Occipital lobe (tissue), 2 donors: ENCODE results near the gene PAEP. TPM values are rescaled to one million over a fixed set of nuclear protein-coding genes. Genes with fewer than 3 reads are reported as not detected.
"Not testable (repeated sequence)": the region's sequence is repeated elsewhere in the genome, so short reads cannot be mapped to it uniquely, and the experiment has no call there.

ENCODE experiments used
- DNase-seq: peaks from one replicate; lab custom pipeline; 2025; lab: John Stamatoyannopoulos, UW
- total RNA-seq: library from RNA; depleted of rRNA; stranded (reverse); fragments of >200 nt; gene quantifications from one replicate; pipeline ENCODE4 v1.2.3, GENCODE V29; 2014

PAEP gene
- not detected for total RNA-seq

- no peak for DNase-seq
Measured at GRCh38 chr9:135561391-135562234, at the start of gene PAEP. TSS of gene PAEP (plus strand) at chr9:135561756.

GRCh38 chr9:135512241-135512603 is 49.3 kb upstream of the PAEP start:
- DNase-seq, result no peak

- DNase-seq, result no peak
Measured at GRCh38 chr9:135512904-135513303, 48.7 kb upstream of the PAEP start.

- DNase-seq, result no peak
Measured at GRCh38 chr9:135513351-135513846, 48.2 kb upstream of the PAEP start.

- DNase-seq, result not testable (repeated sequence)
Measured at GRCh38 chr9:135513906-135514305, 47.6 kb upstream of the PAEP start.

GRCh38 chr9:135514342-135515082 is 47.0 kb upstream of the PAEP start:
- DNase-seq, result no peak

GRCh38 chr9:135515083-135515951 is 46.2 kb upstream of the PAEP start:
- DNase-seq, result no peak

- no peak for DNase-seq
Measured at GRCh38 chr9:135516132-135516860, 45.3 kb upstream of the PAEP start.

GRCh38 chr9:135517407-135517822 is 44.1 kb upstream of the PAEP start:
- no peak for DNase-seq

- no peak for DNase-seq
Measured at GRCh38 chr9:135519179-135519971, 42.2 kb upstream of the PAEP start.

- DNase-seq, result no peak
Measured at GRCh38 chr9:135520916-135521607, 40.5 kb upstream of the PAEP start, which contains the start of gene LCN1. TSS of gene LCN1 (plus strand) at chr9:135521440. CDS start at chr9:135521498, 58 bp downstream.

- DNase-seq, result no peak
Measured at GRCh38 chr9:135521608-135522095, 39.9 kb upstream of the PAEP start.

- no peak for DNase-seq
Measured at GRCh38 chr9:135522137-135522877, 39.2 kb upstream of the PAEP start.

- no peak for DNase-seq
Measured at GRCh38 chr9:135522931-135523330, 38.6 kb upstream of the PAEP start.

- no peak for DNase-seq
Measured at GRCh38 chr9:135523521-135524129, 37.9 kb upstream of the PAEP start.

GRCh38 chr9:135524130-135524861 is 37.3 kb upstream of the PAEP start:
- no peak for DNase-seq
